ENCODE measurements around the gene ZNF771.

- TF ChIP-seq CTCF (IDR thresholded peaks at IDR 0.05), result no peak
- TF ChIP-seq POLR2A (IDR thresholded peaks at IDR 0.05), result no peak
These were observed 563 bp downstream of the ZNF771 start for GRCh38 chr16:30407804-30408534.
